NCI-H1694 (cell line): ENCODE measurements around the gene RNU2-63P.
"Not testable (repeated sequence)": the region's sequence is repeated elsewhere in the genome, so short reads cannot be mapped to it uniquely, and the experiment has no call there.

Experiments used
- DNase-seq: peaks from one replicate; lab custom pipeline; 2025; lab: John Stamatoyannopoulos, UW

RNU2-63P gene

GRCh38 chr2:87972385-87972784 lies 44.0 kb downstream of the RNU2-63P start:
- not testable (repeated sequence) for DNase-seq
